ENCODE measurements around the gene OR4Q2. TPM values are rescaled to one million over a fixed set of nuclear protein-coding genes. Genes with fewer than 3 reads are reported as not detected.

Gene OR4Q2
- not detected in 5 replicates for total RNA-seq (2022; extraction: Qiagen RNA extraction; ENCODE audit: low read depth)

GRCh38 chr14:20001863-20002262, at the start of gene OR4Q2:
Gene OR4Q2, plus strand, starts transcription at chr14:20002163.

GRCh38 chr14:19975291-19975690, 26.7 kb upstream of the OR4Q2 start, which contains the start of gene OR4K15:
Gene OR4K15, plus strand, starts transcription at chr14:19975591. Its CDS starts 0 bp downstream, at chr14:19975591.

GRCh38 chr14:20019257-20019865, 17.4 kb downstream of the OR4Q2 start, which contains the start of gene OR4K14:
Gene OR4K14, minus strand, starts transcription at chr14:20019307. Its CDS starts 4,114 bp downstream, at chr14:20015193.

GRCh38 chr14:20035938-20036337, 34.0 kb downstream of the OR4Q2 start, which contains the start of gene OR4K13:
Gene OR4K13, minus strand, starts transcription at chr14:20036038. Its CDS starts 1,280 bp downstream, at chr14:20034758.

Other genes with a start within 250 kb of the OR4Q2 start
- not detected in 5 replicates for gene OR4M1, start 228.7 kb upstream of the OR4Q2 start, total RNA-seq (2022; extraction: Qiagen RNA extraction; ENCODE audit: low read depth)
- not detected in 5 replicates for gene OR4N2, start 198.4 kb upstream of the OR4Q2 start, total RNA-seq (2022; extraction: Qiagen RNA extraction; ENCODE audit: low read depth)
- gene OR4K2, start 127.0 kb upstream of the OR4Q2 start, total RNA-seq (2022; extraction: Qiagen RNA extraction; ENCODE audit: low read depth): not detected in 5 replicates
- not detected in 5 replicates for gene OR4K5, start 81.6 kb upstream of the OR4Q2 start, total RNA-seq (2022; extraction: Qiagen RNA extraction; ENCODE audit: low read depth)
- gene OR4K1, start 71.2 kb upstream of the OR4Q2 start, total RNA-seq (2022; extraction: Qiagen RNA extraction; ENCODE audit: low read depth): not detected in 5 replicates
- not detected in 5 replicates for gene OR4K15, start 26.6 kb upstream of the OR4Q2 start, total RNA-seq (2022; extraction: Qiagen RNA extraction; ENCODE audit: low read depth)
- not detected in 5 replicates for gene OR4K14, start 17.1 kb downstream of the OR4Q2 start, total RNA-seq (2022; extraction: Qiagen RNA extraction; ENCODE audit: low read depth)
- not detected in 5 replicates for gene OR4K13, start 33.9 kb downstream of the OR4Q2 start, total RNA-seq (2022; extraction: Qiagen RNA extraction; ENCODE audit: low read depth)
- not detected in 5 replicates for gene OR4L1, start 57.9 kb downstream of the OR4Q2 start, total RNA-seq (2022; extraction: Qiagen RNA extraction; ENCODE audit: low read depth)
- not detected in 5 replicates for gene OR4K17, start 108.6 kb downstream of the OR4Q2 start, total RNA-seq (2022; extraction: Qiagen RNA extraction; ENCODE audit: low read depth)
- not detected in 5 replicates for gene OR4N5, start 136.7 kb downstream of the OR4Q2 start, total RNA-seq (2022; extraction: Qiagen RNA extraction; ENCODE audit: low read depth)
- gene OR11G2, start 188.7 kb downstream of the OR4Q2 start, total RNA-seq (2022; extraction: Qiagen RNA extraction; ENCODE audit: low read depth): not detected in 5 replicates
- gene OR11H6, start 221.5 kb downstream of the OR4Q2 start, total RNA-seq (2022; extraction: Qiagen RNA extraction; ENCODE audit: low read depth): not detected in 5 replicates
- gene OR11H7, start 226.8 kb downstream of the OR4Q2 start, total RNA-seq (2022; extraction: Qiagen RNA extraction; ENCODE audit: low read depth): not detected in 5 replicates
- gene OR11H4, start 237.1 kb downstream of the OR4Q2 start, total RNA-seq (2022; extraction: Qiagen RNA extraction; ENCODE audit: low read depth): not detected in 5 replicates

All from A549 treated with CpdA at 1 μM for 4 hours (cell line).